Duodenal mucosa (tissue), 2 donors: ENCODE data around the gene PLXNA4.

ENCODE experiments used
- H3K27ac ChIP-seq: one replicate; pipeline ENCODE4 v1.7.0; 2013; ENCODE audit warnings: low read depth, low read length
- H3K27me3 ChIP-seq, 2 donors: one replicate each; pipeline ENCODE4 v1.7.0; 2013; ENCODE audit warnings: low read length in 2 of 2, control low read depth in 1 of 2; ENCODE audit not compliant: insufficient read depth in 2 of 2, control insufficient read depth in 1 of 2
- H3K36me3 ChIP-seq, 2 donors: one replicate each; pipeline ENCODE4 v1.7.0; 2013; ENCODE audit warnings: low read length in 2 of 2, control low read depth in 1 of 2; ENCODE audit not compliant: insufficient read depth in 2 of 2, control insufficient read depth in 1 of 2
- H3K4me1 ChIP-seq, 2 donors: one replicate each; pipeline ENCODE4 v1.7.0; 2013; ENCODE audit warnings: low read length in 2 of 2, control low read depth in 1 of 2; ENCODE audit not compliant: insufficient read depth in 2 of 2, control insufficient read depth in 1 of 2
- H3K4me3 ChIP-seq, 2 donors: one replicate each; pipeline ENCODE4 v1.7.0; 2013; ENCODE audit warnings: low read length in 2 of 2, low read depth in 1 of 2
- H3K9ac ChIP-seq, 2 donors: one replicate each; pipeline ENCODE4 v1.7.0; 2013; ENCODE audit warnings: low read length in 2 of 2, low read depth in 1 of 2
- H3K9me3 ChIP-seq, 2 donors: one replicate each; pipeline ENCODE4 v1.7.0; 2013; ENCODE audit warnings: low read length in 2 of 2, control low read depth in 1 of 2; ENCODE audit not compliant: control insufficient read depth in 1 of 2

Gene PLXNA4

DNA sequence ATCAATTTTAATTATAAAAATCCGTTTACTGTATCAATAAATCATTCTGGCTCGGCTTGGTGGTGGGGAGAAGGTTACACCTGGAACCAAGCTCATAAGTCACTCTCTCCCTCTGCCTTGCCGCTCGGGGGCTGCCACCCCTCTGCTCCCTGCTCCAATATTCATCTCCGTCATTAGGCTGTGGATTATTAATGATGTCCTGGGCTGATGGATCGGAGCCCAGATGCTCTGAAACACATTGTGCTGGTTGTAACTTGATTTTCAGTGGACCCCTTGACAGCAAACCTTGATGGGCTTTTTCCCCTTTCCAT lies 314.2 kb downstream of the PLXNA4 start:
- no peaks in the 10 kb centered on the region for H3K36me3 ChIP-seq
- no peaks in the 10 kb centered on the region for H3K9me3 ChIP-seq
- no peak overlapping the region for H3K4me3 ChIP-seq
- no peaks in the 10 kb centered on the region for H3K27me3 ChIP-seq
- H3K4me1 ChIP-seq = no peaks in the 10 kb centered on the region
- H3K9ac ChIP-seq = no peak overlapping the region
- H3K27ac ChIP-seq = no peak overlapping the region

DNA sequence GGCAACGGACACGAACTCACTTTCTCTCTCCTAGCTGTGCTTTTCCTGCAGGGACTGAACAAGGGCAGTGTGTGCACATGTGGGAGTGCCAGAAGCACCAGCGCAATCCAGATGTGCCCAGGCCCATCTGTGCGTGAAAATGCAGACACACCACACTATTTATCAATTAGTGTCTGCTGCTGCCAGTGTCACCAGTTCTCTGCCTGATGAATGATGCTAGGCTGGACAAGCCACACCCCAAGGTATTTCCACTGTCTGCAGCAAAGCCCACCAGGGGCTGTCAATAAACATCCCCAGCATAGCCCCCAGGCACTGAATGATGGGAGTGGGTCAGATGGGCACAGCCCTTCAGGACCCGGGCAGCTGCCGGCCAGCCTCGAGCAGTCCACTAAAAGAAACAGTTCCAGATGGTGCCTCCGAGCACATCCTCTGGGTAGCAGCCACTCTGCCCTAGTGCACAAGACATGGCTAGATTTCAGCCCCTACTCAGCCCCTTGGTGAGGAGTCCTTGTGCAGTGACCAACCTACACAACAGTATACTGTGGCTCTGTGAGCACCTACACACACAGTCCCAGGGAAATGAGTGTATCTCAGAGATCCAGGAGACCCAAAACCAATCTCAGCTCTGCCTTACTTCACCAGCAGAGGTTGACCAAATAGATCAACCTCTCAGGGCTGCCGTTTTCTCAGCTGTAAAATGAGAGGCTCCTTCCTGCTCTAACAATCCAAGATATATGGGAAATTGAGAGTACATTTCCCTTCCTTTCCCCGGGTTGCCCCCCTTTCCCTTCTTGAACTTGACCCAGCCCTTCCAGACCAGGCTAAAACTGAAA lies 314.7 kb downstream of the PLXNA4 start:
- no peak overlapping the region for H3K4me3 ChIP-seq
- no peak overlapping the region for H3K9ac ChIP-seq
- H3K36me3 ChIP-seq = no peaks in the 10 kb centered on the region
- no peaks in the 10 kb centered on the region for H3K4me1 ChIP-seq
- no peak overlapping the region for H3K27ac ChIP-seq
- no peaks in the 10 kb centered on the region for H3K27me3 ChIP-seq
- no peaks in the 10 kb centered on the region for H3K9me3 ChIP-seq

DNA sequence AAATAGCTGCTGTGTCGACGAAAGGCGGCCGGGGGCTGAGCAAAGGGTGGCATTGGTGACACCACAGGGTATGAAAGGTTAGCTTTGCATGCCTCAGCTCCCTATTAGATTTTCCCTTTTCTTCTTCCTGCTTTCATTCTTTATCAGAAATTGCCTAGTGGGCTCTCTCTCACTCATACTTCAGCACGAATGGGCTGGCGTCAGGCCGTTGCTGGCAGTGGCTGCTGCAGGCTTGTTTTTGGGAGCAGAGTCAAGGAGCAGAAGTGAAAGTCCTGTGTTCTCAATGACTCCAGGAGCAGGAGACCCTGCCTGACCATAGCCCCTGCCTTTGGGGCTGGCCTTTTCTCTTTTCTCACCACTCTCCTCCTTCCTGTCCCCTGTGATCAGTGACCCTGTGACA lies 318.0 kb downstream of the PLXNA4 start:
- Histone ChIP-seq H3K36me3 (no peaks in the 10 kb centered on the region), H3K4me3 (no peak overlapping the region), H3K27me3 (no peaks in the 10 kb centered on the region), H3K4me1 (peaks cover 0 to 10% of the 10 kb centered on the region in 2 donors), H3K9ac (no peak overlapping the region), H3K9me3 (no peaks in the 10 kb centered on the region), H3K27ac (no peak overlapping the region)

DNA sequence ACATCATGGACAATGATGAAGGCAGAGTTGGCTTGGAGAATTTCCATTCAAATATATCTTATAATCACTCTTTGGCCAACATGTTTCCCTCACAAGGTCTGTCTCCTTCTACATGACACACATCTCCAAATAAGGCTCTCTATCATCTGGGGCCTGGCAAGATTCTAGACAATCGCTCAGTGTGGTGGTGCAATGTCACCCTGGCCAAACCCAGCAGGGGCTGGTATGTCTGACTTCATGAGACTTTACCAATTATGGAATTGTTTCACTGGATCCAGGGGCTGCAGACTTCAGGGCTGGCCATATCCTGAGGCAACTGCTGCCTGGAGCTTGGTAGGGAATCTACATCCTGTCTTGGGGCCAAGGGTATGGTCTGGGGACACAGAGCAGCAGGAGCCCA lies 319.0 kb downstream of the PLXNA4 start:
- no peak overlapping the region for H3K9ac ChIP-seq
- H3K9me3 ChIP-seq = no peaks in the 10 kb centered on the region
- H3K36me3 ChIP-seq = no peaks in the 10 kb centered on the region
- no peak overlapping the region for H3K27ac ChIP-seq
- H3K4me1 ChIP-seq = peaks cover 0 to 10% of the 10 kb centered on the region in 2 donors
- no peaks in the 10 kb centered on the region for H3K27me3 ChIP-seq
- no peak overlapping the region for H3K4me3 ChIP-seq

DNA sequence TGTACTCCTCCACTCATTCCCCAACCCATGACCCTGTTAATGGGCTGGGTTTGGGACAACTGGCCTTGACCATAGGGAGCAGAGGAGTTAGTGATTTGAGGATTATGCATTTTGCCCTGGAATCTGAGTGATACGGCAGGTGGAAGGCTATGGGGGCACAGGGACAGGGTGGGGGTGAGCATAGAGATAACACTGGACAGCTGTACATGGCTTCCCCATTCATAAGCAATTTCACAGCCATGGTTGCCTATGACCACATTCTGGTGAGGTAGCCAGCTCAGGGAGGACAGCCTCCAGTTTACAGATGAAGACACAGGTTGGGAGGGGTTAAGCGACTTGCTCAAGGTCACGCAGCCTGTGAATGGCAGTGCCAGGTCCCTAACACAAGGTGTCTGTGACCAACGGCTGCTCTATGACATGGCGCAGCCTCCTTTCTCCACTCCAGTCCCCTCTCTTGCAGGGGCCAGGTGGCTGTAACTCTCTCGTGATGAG lies 319.5 kb downstream of the PLXNA4 start:
- H3K36me3 ChIP-seq = no peaks in the 10 kb centered on the region
- no peak overlapping the region for H3K9ac ChIP-seq
- no peak overlapping the region for H3K27ac ChIP-seq
- no peaks in the 10 kb centered on the region for H3K27me3 ChIP-seq
- no peaks in the 10 kb centered on the region for H3K9me3 ChIP-seq
- H3K4me3 ChIP-seq = no peak overlapping the region
- peaks cover under 1 to 12% of the 10 kb centered on the region in 2 donors for H3K4me1 ChIP-seq

DNA sequence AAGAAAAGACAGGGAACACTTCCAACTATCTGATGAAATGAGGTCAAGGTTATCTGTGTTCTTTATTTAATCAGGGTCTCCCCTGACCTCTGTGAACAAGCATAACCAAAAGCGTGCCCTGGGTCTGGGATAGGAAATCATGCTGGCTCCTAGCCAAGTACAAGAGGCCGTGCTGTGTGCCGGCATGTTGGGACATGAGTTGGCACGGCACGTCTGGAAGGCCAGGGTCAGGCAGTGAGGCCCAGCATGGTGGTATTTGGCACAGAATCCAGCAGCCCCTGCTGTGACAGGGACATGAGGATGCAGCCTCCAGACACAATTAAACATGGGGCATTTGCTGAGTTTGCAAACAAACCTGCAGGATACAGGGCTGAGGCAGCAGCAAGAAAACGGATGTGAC lies 320.4 kb downstream of the PLXNA4 start:
- H3K27ac ChIP-seq = no peak overlapping the region

DNA sequence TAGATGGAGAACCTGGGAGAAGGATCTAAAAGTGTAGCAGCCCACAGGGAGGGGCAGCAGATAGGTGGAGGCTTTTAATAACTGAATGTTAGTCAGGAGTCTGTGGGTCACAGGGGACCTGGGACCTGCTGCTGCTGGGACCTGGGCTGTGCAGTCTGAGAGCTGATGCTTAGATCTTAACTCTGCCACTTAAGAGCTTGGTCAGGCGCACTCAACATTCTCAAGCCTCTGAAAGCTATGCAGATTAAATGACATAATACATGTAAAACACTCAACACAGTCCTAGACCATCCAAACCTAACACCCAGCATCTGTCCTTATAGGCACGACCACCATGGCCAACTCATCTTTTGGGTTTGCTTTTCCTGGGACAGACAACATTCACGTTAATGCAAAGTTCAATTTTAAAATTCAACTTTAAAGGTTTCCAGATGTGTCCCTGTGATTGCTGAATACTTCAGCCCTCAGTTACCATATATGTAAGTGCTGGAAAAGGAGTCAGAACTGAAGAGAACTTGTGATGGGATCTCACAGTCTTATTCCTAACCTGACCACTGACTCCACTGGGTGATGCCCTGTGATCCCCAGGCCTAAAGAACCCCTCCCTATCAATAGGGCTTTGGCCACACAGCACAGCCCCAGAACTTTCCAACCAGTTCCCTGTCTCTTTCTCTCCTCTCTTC lies 321.0 kb downstream of the PLXNA4 start:
- peaks cover 13 to 25% of the 10 kb centered on the region in 2 donors for H3K4me1 ChIP-seq
- no peaks in the 10 kb centered on the region for H3K9me3 ChIP-seq
- H3K9ac ChIP-seq = no peak overlapping the region
- H3K36me3 ChIP-seq = no peaks in the 10 kb centered on the region
- no peaks in the 10 kb centered on the region for H3K27me3 ChIP-seq
- no peak overlapping the region for H3K4me3 ChIP-seq
- H3K27ac ChIP-seq = no peak overlapping the region

More for the DNA sequence above, 320.4 kb downstream of the PLXNA4 start:
- Histone ChIP-seq H3K4me3 (no peak overlapping the region), H3K9ac (no peak overlapping the region), H3K9me3 (no peaks in the 10 kb centered on the region), H3K36me3 (no peaks in the 10 kb centered on the region), H3K4me1 (peaks cover 7 to 19% of the 10 kb centered on the region in 2 donors), H3K27me3 (no peaks in the 10 kb centered on the region)

DNA sequence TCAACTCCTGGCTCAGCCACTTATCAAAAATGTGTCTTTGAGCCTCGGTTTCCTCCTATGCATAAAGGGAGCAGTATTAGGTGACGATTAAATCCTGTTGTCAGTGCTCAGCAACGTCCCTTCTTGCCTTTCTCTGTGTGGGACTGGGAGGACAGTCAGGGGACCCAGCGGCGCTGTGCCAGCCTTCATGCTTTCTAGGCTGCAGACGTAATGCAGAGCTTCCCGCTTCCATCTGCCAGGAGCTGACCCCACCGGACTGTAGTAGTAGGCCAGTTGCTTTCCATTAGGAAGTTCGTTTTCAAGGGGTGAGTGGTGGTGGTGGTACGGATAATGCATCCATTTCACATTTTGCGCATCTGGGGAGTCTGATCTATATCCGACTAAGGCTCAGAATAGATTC lies 321.8 kb downstream of the PLXNA4 start:
- Histone ChIP-seq H3K4me1 (peaks cover 15 to 33% of the 10 kb centered on the region in 2 donors), H3K27ac (no peak overlapping the region), H3K27me3 (no peaks in the 10 kb centered on the region)

DNA sequence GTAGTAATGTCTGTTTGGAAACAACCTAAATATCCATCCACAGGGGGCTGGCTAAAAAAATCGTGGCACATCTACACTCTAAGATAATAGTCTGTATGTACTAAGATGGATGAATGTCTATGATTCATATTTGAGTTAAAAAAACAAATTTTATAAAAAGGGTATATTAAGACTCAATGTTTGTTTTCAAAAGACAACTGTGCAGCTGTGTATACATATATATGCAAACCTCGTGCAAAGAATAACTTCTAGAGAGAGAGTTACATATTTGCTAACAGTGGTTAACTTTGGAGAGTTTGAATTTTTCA lies 323.5 kb downstream of the PLXNA4 start:
- H3K4me3 ChIP-seq = no peak overlapping the region
- no peak overlapping the region for H3K27ac ChIP-seq
- no peaks in the 10 kb centered on the region for H3K36me3 ChIP-seq
- H3K9me3 ChIP-seq = peaks cover 0 to 2% of the 10 kb centered on the region in 2 donors
- no peak overlapping the region for H3K9ac ChIP-seq
- no peaks in the 10 kb centered on the region for H3K27me3 ChIP-seq
- H3K4me1 ChIP-seq = peaks cover 21 to 38% of the 10 kb centered on the region in 2 donors

More for the DNA sequence above, 321.8 kb downstream of the PLXNA4 start:
- Histone ChIP-seq H3K36me3 (no peaks in the 10 kb centered on the region), H3K9ac (no peak overlapping the region), H3K4me3 (no peak overlapping the region), H3K9me3 (no peaks in the 10 kb centered on the region)

DNA sequence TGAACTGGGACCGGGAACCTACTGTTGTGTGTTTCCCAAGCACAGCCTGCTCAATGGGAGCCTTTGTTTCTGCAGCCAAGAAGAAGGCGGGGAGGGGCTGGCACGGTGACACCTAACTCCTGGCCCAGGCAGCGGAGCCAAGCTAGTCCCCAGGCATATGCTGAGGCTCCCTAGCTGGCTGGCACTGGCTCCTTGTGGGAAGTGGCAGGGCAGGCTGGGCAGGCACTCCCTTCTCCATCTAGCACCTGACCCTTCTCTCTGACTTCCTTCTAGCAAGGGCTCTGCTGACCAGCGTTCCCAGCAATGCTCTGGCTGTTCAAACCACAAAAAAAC lies 325.0 kb downstream of the PLXNA4 start:
- H3K36me3 ChIP-seq = no peaks in the 10 kb centered on the region
- no peak overlapping the region for H3K27ac ChIP-seq
- no peak overlapping the region for H3K9ac ChIP-seq
- no peak overlapping the region for H3K4me3 ChIP-seq
- H3K27me3 ChIP-seq = no peaks in the 10 kb centered on the region
- H3K9me3 ChIP-seq = peaks cover 0 to 2% of the 10 kb centered on the region in 2 donors
- peaks cover 21 to 38% of the 10 kb centered on the region in 2 donors for H3K4me1 ChIP-seq
